Peyer's patch (tissue), 4 donors: ENCODE measurements around the gene PALD1. TPM values are rescaled to one million over a fixed set of nuclear protein-coding genes. Genes with fewer than 3 reads are reported as not detected.

ENCODE experiments used
- DNase-seq, 3 donors: peaks; one replicate each; pipeline ENCODE4 v3.0.0-alpha.2; 2017 to 2019
- H3K27ac ChIP-seq, 4 donors: fragments of 200-600 bp; sonication (generic); one replicate each; pipeline ENCODE4 v1.5.1; 2016 to 2019
- H3K27me3 ChIP-seq, 2 donors: fragments of 200-600 bp; sonication (generic); one replicate each; pipeline ENCODE4 v1.5.1; 2019
- H3K36me3 ChIP-seq, 3 donors: fragments of 200-600 bp; sonication (generic); one replicate each; pipeline ENCODE4 v1.5.1; 2016 to 2019
- H3K4me1 ChIP-seq, 4 donors: fragments of 200-600 bp; sonication (generic); one replicate each; pipeline ENCODE4 v1.5.1; 2016 to 2019
- H3K4me3 ChIP-seq, 4 donors: fragments of 200-600 bp; sonication (generic); 1 replicate in 3 of 4; 2 replicates in 1 of 4; pipeline ENCODE4 v1.5.1; 2016 to 2019; ENCODE audit warnings: mild to moderate bottlenecking in 1 of 4
- H3K9me3 ChIP-seq, 4 donors: fragments of 200-600 bp; sonication (generic); one replicate each; pipeline ENCODE4 v1.5.1; 2016 to 2019; ENCODE audit warnings: mild to moderate bottlenecking in 1 of 4
- CTCF ChIP-seq, 6 experiments: fragments of 450-650 bp in 4 of 6; fragments of 200-600 bp in 2 of 6; sonication (generic) in 1 of 6; IDR thresholded peaks; one replicate each; pipeline ENCODE4 v1.5.1; 2017 to 2019; ENCODE audit warnings: antibody characterized with exemption in 6 of 6, mild to moderate bottlenecking in 3 of 6, moderate library complexity in 1 of 6
- POLR2A ChIP-seq, 2 donors: fragments of 450-650 bp; IDR thresholded peaks; one replicate each; pipeline ENCODE4 v1.5.1; 2017; ENCODE audit warnings: antibody characterized with exemption in 2 of 2, mild to moderate bottlenecking in 2 of 2, moderate library complexity in 2 of 2
- total RNA-seq, 4 donors: library from RNA; depleted of rRNA; stranded (reverse); fragments of >200 nt; gene quantifications; one replicate each; pipeline ENCODE4 v1.1.0, GENCODE V29; 2016

PALD1 gene
- total RNA-seq, 4 donors from 2014 or later, result 1.2 to 15.7 (median 3.6) TPM

DNA sequence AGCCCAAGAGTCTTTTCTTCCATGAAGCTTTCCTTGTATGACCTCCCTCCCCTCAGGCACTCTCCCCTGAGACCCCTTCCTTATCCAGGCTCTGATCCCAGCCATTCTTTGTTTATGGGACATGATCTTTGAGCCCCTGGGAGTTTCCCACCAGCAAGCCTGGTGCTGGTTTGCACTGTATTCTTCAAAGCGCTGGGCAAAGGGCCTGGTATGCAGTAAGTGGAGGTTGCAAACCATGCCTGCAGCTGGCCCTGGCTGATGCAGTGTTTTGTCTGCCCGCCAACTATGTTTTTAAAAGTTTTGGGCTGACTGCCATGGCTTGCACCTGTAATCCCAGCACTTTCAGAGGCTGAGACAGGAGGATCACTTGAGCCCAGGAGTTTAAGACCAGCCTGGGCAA, 30.3 kb upstream of the PALD1 start:
- DNase-seq, result no peak

GRCh38 chr10:70455213-70455630, 23.3 kb upstream of the PALD1 start:
- Histone ChIP-seq H3K4me1 (peaks cover 0 to 17% (median 10%) of the 10 kb centered on the region in 4 donors), H3K27ac (no peak overlapping the region), H3K9me3 (no peaks in the 10 kb centered on the region), H3K4me3 (no peak overlapping the region), H3K36me3 (no peaks in the 10 kb centered on the region), H3K27me3 (no peaks in the 10 kb centered on the region)
- TF ChIP-seq POLR2A (IDR thresholded peaks at IDR 0.05) (no peak), CTCF (IDR thresholded peaks at IDR 0.05) (no peak)
- DNase-seq, result no peak

More for the DNA sequence above, 30.3 kb upstream of the PALD1 start:
- no peaks in the 10 kb centered on the region for H3K27me3 ChIP-seq
- no peaks in the 10 kb centered on the region for H3K9me3 ChIP-seq
- no peak overlapping the region for H3K27ac ChIP-seq
- TF ChIP-seq POLR2A (IDR thresholded peaks at IDR 0.05) (no peak), CTCF (IDR thresholded peaks at IDR 0.05) (no peak)
- H3K4me3 ChIP-seq, result no peak overlapping the region
- H3K36me3 ChIP-seq, result no peaks in the 10 kb centered on the region
- H3K4me1 ChIP-seq, result no peaks in the 10 kb centered on the region

DNA sequence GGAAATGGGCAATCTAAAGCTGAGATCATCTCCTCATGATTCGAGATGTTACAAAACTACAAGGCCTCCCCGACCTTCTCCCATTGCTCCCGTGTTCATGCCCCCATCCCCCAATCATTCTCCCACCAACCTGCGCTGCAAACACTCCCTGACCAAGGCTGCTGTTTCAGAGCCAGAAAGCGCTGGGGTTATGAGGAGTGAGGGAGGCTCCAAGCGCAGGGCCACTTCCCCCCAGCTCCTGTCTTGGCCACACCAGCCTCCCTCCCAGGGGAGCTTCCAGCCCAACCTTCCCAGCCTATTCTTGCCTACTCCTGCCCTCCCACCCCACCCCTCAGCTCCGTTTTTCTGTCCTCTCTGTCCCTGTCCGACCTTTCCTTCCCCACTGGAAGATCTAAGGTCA, 22.4 kb upstream of the PALD1 start:
- H3K4me3 ChIP-seq, result no peak overlapping the region
- H3K36me3 ChIP-seq, result no peaks in the 10 kb centered on the region
- peaks cover 0 to 17% (median 10%) of the 10 kb centered on the region in 4 donors for H3K4me1 ChIP-seq
- no peak overlapping the region for H3K27ac ChIP-seq
- TF ChIP-seq CTCF (IDR thresholded peaks at IDR 0.05), result no peak
- no peak for TF ChIP-seq POLR2A (IDR thresholded peaks at IDR 0.05)
- DNase-seq, result no peak
- no peaks in the 10 kb centered on the region for H3K27me3 ChIP-seq
- H3K9me3 ChIP-seq, result no peaks in the 10 kb centered on the region

DNA sequence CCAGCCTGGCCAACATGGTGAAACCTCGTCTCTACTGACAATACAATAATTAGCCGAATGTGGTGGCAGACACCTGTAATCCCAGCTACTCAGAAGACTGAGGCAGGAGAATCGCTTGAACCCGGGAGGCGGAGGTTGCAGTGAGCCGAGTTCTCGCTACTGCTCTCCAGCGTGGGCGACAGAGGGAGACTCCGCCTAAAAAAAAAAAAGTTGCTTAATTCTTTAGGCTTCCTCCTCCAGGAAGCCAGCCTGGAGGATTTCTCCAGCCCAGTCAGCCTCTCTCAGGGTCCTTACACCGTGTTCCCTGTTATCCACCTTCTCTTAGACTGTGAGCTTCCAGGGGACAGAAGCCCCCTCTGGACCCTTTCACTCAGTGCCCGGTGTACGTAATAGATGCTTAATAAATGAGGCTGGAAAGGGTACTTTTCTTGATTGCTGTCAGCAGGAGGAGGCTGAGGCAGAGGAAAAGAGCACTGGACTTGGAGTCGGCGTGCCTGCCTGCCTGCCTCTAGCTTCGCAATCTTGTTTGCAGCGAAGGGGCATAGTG, 20.7 kb upstream of the PALD1 start:
- H3K27me3 ChIP-seq, result no peaks in the 10 kb centered on the region
- H3K36me3 ChIP-seq, result no peaks in the 10 kb centered on the region
- H3K4me3 ChIP-seq, result peak overlapping the region in 3 of 4 donors; percentile 6 to 39 (median 39)
- DNase-seq, result no peak
- TF ChIP-seq POLR2A (IDR thresholded peaks at IDR 0.05), result no peak
- TF ChIP-seq CTCF (IDR thresholded peaks at IDR 0.05), result no peak
- no peaks in the 10 kb centered on the region for H3K9me3 ChIP-seq
- H3K4me1 ChIP-seq, result peaks cover 0 to 17% (median 10%) of the 10 kb centered on the region in 4 donors
- peak overlapping the region in 1 of 4 donors; percentile 68 for H3K27ac ChIP-seq

GRCh38 chr10:70458329-70459060, 20.1 kb upstream of the PALD1 start:
- peak; percentile 18 to 68 (median 63) for DNase-seq
- Histone ChIP-seq H3K27ac (peak overlapping the region in 3 of 4 donors; percentile 0 to 68 (median 31)), H3K4me3 (peak overlapping the region in 3 of 4 donors; percentile 6 to 39 (median 39)), H3K9me3 (no peaks in the 10 kb centered on the region), H3K4me1 (peaks cover 0 to 17% (median 10%) of the 10 kb centered on the region in 4 donors), H3K27me3 (no peaks in the 10 kb centered on the region), H3K36me3 (no peaks in the 10 kb centered on the region)
- TF ChIP-seq CTCF (IDR thresholded peaks at IDR 0.05) (peak in 1 of 6 experiments; percentile 1), POLR2A (IDR thresholded peaks at IDR 0.05) (no peak)
